Small intestine (tissue), 7 donors: ENCODE results near the gene KPNA4. TPM values are rescaled to one million over a fixed set of nuclear protein-coding genes. Genes with fewer than 3 reads are reported as not detected.
A peak's percentile ranks its signal among the peaks of the same experiment; 100 is the strongest.
"Not testable (repeated sequence)": the region's sequence is repeated elsewhere in the genome, so short reads cannot be mapped to it uniquely, and the experiment has no call there.

Experiments used
- DNase-seq, 2 donors: peaks; one replicate each; pipeline versions ENCODE4 v3.0.0 to v3.0.0-alpha.2; 2013
- FAIRE-seq: peaks from 2 replicates; lab custom pipeline; 2012; peaks lifted over from hg19 to GRCh38; lab: Jason Lieb, UNC
- H3K27ac ChIP-seq, 3 donors: one replicate each; pipeline ENCODE4 v1.5.1; 2013; ENCODE audit warnings: low read length in 2 of 3, mild to moderate bottlenecking in 2 of 3, control low read depth in 1 of 3, inconsistent platforms in 1 of 3, low read depth in 1 of 3, moderate library complexity in 1 of 3
- H3K27me3 ChIP-seq, 3 donors: one replicate each; pipeline ENCODE4 v1.6.1; 2013; ENCODE audit warnings: low read length in 3 of 3, inconsistent platforms in 1 of 3; ENCODE audit not compliant: control insufficient read depth in 3 of 3, insufficient read depth in 3 of 3
- H3K36me3 ChIP-seq, 3 donors: one replicate each; pipeline ENCODE4 v1.6.1; 2013; ENCODE audit warnings: low read length in 3 of 3, inconsistent platforms in 1 of 3, low read depth in 1 of 3, mild to moderate bottlenecking in 1 of 3, moderate library complexity in 1 of 3; ENCODE audit not compliant: control insufficient read depth in 3 of 3, insufficient read depth in 2 of 3
- H3K4me1 ChIP-seq, 3 donors: one replicate each; pipeline ENCODE4 v1.6.1; 2013; ENCODE audit warnings: low read length in 2 of 3, inconsistent platforms in 1 of 3, low read depth in 1 of 3, mild to moderate bottlenecking in 1 of 3, moderate library complexity in 1 of 3; ENCODE audit not compliant: control insufficient read depth in 3 of 3, insufficient read depth in 2 of 3
- H3K4me3 ChIP-seq, 3 donors: one replicate each; pipeline ENCODE4 v1.5.1; 2013; ENCODE audit warnings: low read length in 3 of 3, control low read depth in 1 of 3, inconsistent platforms in 1 of 3, low read depth in 1 of 3, mild to moderate bottlenecking in 1 of 3, moderate library complexity in 1 of 3
- H3K9me3 ChIP-seq, 2 donors: one replicate each; pipeline ENCODE4 v1.6.1; 2013; ENCODE audit warnings: low read depth in 1 of 2, low read length in 1 of 2; ENCODE audit not compliant: control insufficient read depth in 2 of 2, insufficient read depth in 1 of 2
- WGBS, 3 donors: extraction: QIAGEN DNeasy Blood & Tissue Kit; methylation state at CpG; one replicate each; pipeline ENCODE4 v1.1.7; 2013; 5-methylcytosine and 5-hydroxymethylcytosine counted together
- polyA plus RNA-seq, 4 donors: library from polyadenylated mRNA; stranded (reverse) in 3 of 4; unstranded in 1 of 4; fragments of 200-250 nt in 3 of 4; fragments of 120-200 nt in 1 of 4; gene quantifications; one replicate each; pipeline versions ENCODE4 v1.2.1 to v1.2.3, GENCODE V29; 2013
- donor health status: healthy with polysubstance abuse.
- donor health status: control.
- donor health status: control.
- donor health status: Bipolar disorder and iron deficiency.
- donor health status: healthy.

Gene KPNA4
- polyA plus RNA-seq, 4 donors = 12.7 to 21.9 (median 13.1) TPM

- no peak overlapping the region for H3K27ac ChIP-seq
- no peak overlapping the region for H3K4me3 ChIP-seq
- DNase-seq = peak; percentile 9 to 36
- no peaks in the 10 kb centered on the region for H3K4me1 ChIP-seq
- no peak for FAIRE-seq
- peaks cover 0 to 3% (median 0%) of the 10 kb centered on the region in 3 donors for H3K27me3 ChIP-seq
- WGBS, 3 donors = 24 to 48% (median 31%) methylated on average over 4 of the region's 4 CpGs
- H3K36me3 ChIP-seq = no peaks in the 10 kb centered on the region
- peaks cover 0 to 11% of the 10 kb centered on the region in 2 donors for H3K9me3 ChIP-seq
These were observed 12.3 kb upstream of the KPNA4 start for GRCh38 chr3:160577556-160578195.

- DNase-seq (no peak), FAIRE-seq (no peak)
- Histone ChIP-seq H3K4me1 (no peaks in the 10 kb centered on the region), H3K36me3 (no peaks in the 10 kb centered on the region), H3K27me3 (peaks cover 0 to 3% (median 0%) of the 10 kb centered on the region in 3 donors), H3K4me3 (no peak overlapping the region), H3K27ac (no peak overlapping the region), H3K9me3 (peaks cover 0 to 11% of the 10 kb centered on the region in 2 donors)
- WGBS, 3 donors = 31 to 43% (median 32%) methylated on average over 2 of the region's 2 CpGs
These were observed 11.7 kb upstream of the KPNA4 start for GRCh38 chr3:160577093-160577492.

GRCh38 chr3:160576621-160577020 is 11.2 kb upstream of the KPNA4 start:
- FAIRE-seq = no peak
- Histone ChIP-seq H3K4me1 (no peaks in the 10 kb centered on the region), H3K36me3 (no peaks in the 10 kb centered on the region), H3K9me3 (peaks cover 0 to 11% of the 10 kb centered on the region in 2 donors), H3K4me3 (no peak overlapping the region), H3K27me3 (peaks cover 0 to 3% (median 0%) of the 10 kb centered on the region in 3 donors), H3K27ac (no peak overlapping the region)
- no peak for DNase-seq

- no peak overlapping the region for H3K4me3 ChIP-seq
- H3K36me3 ChIP-seq = no peaks in the 10 kb centered on the region
- 29 to 55% (median 42%) methylated on average over 1 of the region's 1 CpG for WGBS, 3 donors
- DNase-seq = no peak
- peaks cover 0 to 4% of the 10 kb centered on the region in 2 donors for H3K9me3 ChIP-seq
- FAIRE-seq = no peak
- no peaks in the 10 kb centered on the region for H3K4me1 ChIP-seq
- H3K27me3 ChIP-seq = no peaks in the 10 kb centered on the region
- no peak overlapping the region for H3K27ac ChIP-seq
These were observed 10.2 kb upstream of the KPNA4 start for GRCh38 chr3:160575589-160575988.

- Histone ChIP-seq H3K27ac (no peak overlapping the region), H3K36me3 (no peaks in the 10 kb centered on the region), H3K4me1 (no peaks in the 10 kb centered on the region), H3K4me3 (no peak overlapping the region), H3K9me3 (no peaks in the 10 kb centered on the region), H3K27me3 (no peaks in the 10 kb centered on the region)
- no peak for DNase-seq
- no peak for FAIRE-seq
- WGBS, 3 donors = 97 to 98% (median 97%) methylated on average over 3 of the region's 3 CpGs
These were observed 9.3 kb upstream of the KPNA4 start for GRCh38 chr3:160574636-160575035.

- FAIRE-seq, H3K36me3 ChIP-seq, H3K9me3 ChIP-seq, H3K27me3 ChIP-seq, H3K4me1 ChIP-seq, H3K4me3 ChIP-seq, H3K27ac ChIP-seq, DNase-seq: not testable (repeated sequence)
- 95 to 97% (median 97%) methylated on average over 20 to 35 of the region's 35 CpGs for WGBS, 3 donors
These were observed 8.7 kb upstream of the KPNA4 start for GRCh38 chr3:160573955-160574525.

GRCh38 chr3:160569894-160570652 is 4.7 kb upstream of the KPNA4 start:
- WGBS, 3 donors = 68 to 78% (median 71%) methylated on average over 4 of the region's 4 CpGs
- peaks cover 0 to 16% (median 0%) of the 10 kb centered on the region in 3 donors for H3K36me3 ChIP-seq
- no peak overlapping the region for H3K4me3 ChIP-seq
- DNase-seq (no peak), FAIRE-seq (no peak)
- H3K4me1 ChIP-seq = peaks cover 0 to 4% (median 0%) of the 10 kb centered on the region in 3 donors
- no peak overlapping the region for H3K27ac ChIP-seq
- no peaks in the 10 kb centered on the region for H3K9me3 ChIP-seq
- no peaks in the 10 kb centered on the region for H3K27me3 ChIP-seq

- 85 to 94% (median 92%) methylated on average over 10 of the region's 10 CpGs for WGBS, 3 donors
- DNase-seq = no peak
These were observed 3.6 kb upstream of the KPNA4 start for GRCh38 chr3:160568989-160569388.

More at GRCh38 chr3:160568989-160569388, 3.6 kb upstream of the KPNA4 start:
- FAIRE-seq = no peak
- Histone ChIP-seq H3K27me3 (no peaks in the 10 kb centered on the region), H3K4me1 (peaks cover 0 to 6% (median 0%) of the 10 kb centered on the region in 3 donors), H3K9me3 (no peaks in the 10 kb centered on the region), H3K36me3 (peaks cover 0 to 16% (median 0%) of the 10 kb centered on the region in 3 donors), H3K27ac (no peak overlapping the region), H3K4me3 (no peak overlapping the region)
